HG03159 (cell line): Measurements from ENCODE around the gene SETD9.

Experiments used
- ATAC-seq: cut with Tn5 transposase; IDR thresholded peaks from one replicate; pipeline ENCODE4 v1.9.1; 2021; ENCODE audit warnings: mild to moderate bottlenecking, moderate library complexity; ENCODE audit not compliant: unreplicated experiment

SETD9 gene

GRCh38 chr5:56909294-56910209, at the start of gene SETD9:
Gene SETD9 (plus strand): TSS chr5:56909596. CDS start chr5:56909646, 50 bp downstream.
- peak; percentile 82 for ATAC-seq

- no peak for ATAC-seq
Measured at GRCh38 chr5:56861893-56862485, 47.4 kb upstream of the SETD9 start.

- no peak for ATAC-seq
Measured at GRCh38 chr5:56862909-56863308, 46.5 kb upstream of the SETD9 start.

- no peak for ATAC-seq
Measured at GRCh38 chr5:56871777-56872176, 37.6 kb upstream of the SETD9 start.

GRCh38 chr5:56873056-56873455, 36.3 kb upstream of the SETD9 start:
- no peak for ATAC-seq

GRCh38 chr5:56876327-56876726, 33.1 kb upstream of the SETD9 start:
- ATAC-seq = no peak

GRCh38 chr5:56881571-56881970, 27.8 kb upstream of the SETD9 start:
- ATAC-seq = no peak

GRCh38 chr5:56893251-56893951, 16.0 kb upstream of the SETD9 start:
- no peak for ATAC-seq

GRCh38 chr5:56896763-56897162, 12.6 kb upstream of the SETD9 start:
- no peak for ATAC-seq

GRCh38 chr5:56898213-56898612, 11.2 kb upstream of the SETD9 start:
- no peak for ATAC-seq

GRCh38 chr5:56900395-56900794, 9.0 kb upstream of the SETD9 start:
- ATAC-seq = no peak

- no peak for ATAC-seq
Measured at GRCh38 chr5:56900858-56901578, 8.4 kb upstream of the SETD9 start.

- ATAC-seq = no peak
Measured at GRCh38 chr5:56908942-56909293, 478 bp upstream of the SETD9 start.

- ATAC-seq = peak; percentile 23
Measured at GRCh38 chr5:56910210-56910965, 992 bp downstream of the SETD9 start.

GRCh38 chr5:56913766-56914165, 4.4 kb downstream of the SETD9 start:
- no peak for ATAC-seq

GRCh38 chr5:56914678-56915077, 5.3 kb downstream of the SETD9 start:
- ATAC-seq = no peak

GRCh38 chr5:56917534-56917933, 8.1 kb downstream of the SETD9 start:
- no peak for ATAC-seq

GRCh38 chr5:56918054-56918453, 8.7 kb downstream of the SETD9 start:
- ATAC-seq = no peak

GRCh38 chr5:56919942-56920662, 10.7 kb downstream of the SETD9 start:
- ATAC-seq = no peak

GRCh38 chr5:56922922-56923321, 13.5 kb downstream of the SETD9 start:
- no peak for ATAC-seq
